H1 (cell line): ENCODE measurements around the gene ZBTB43.

Experiments
- BRCA1 ChIP-seq: IDR thresholded peaks from 2 replicates; pipeline ENCODE4 v1.6.1; 2012; ENCODE audit warnings: low read depth, low read length, improper control_type of control experiment
- JUND ChIP-seq: IDR thresholded peaks from 2 replicates; pipeline ENCODE4 v1.6.1; 2011; ENCODE audit warnings: mild to moderate bottlenecking, improper control_type of control experiment, low read length
- POLR2A ChIP-seq, 2 experiments: IDR thresholded peaks; 1 replicate in 1 of 2; 2 replicates in 1 of 2; pipeline ENCODE4 v1.6.1; 2011; ENCODE audit warnings: low read depth in 2 of 2, low read length in 2 of 2, mild to moderate bottlenecking in 2 of 2; ENCODE audit errors: control extremely low read depth in 1 of 2
- RFX5 ChIP-seq: IDR thresholded peaks from 2 replicates; pipeline ENCODE4 v1.6.1; 2011; ENCODE audit warnings: low read depth, low read length, improper control_type of control experiment, borderline replicate concordance
- SUZ12 ChIP-seq: fragments of 200-600 bp; sonication (generic); IDR thresholded peaks from 2 replicates; pipeline ENCODE4 v1.6.1; 2012; ENCODE audit warnings: mild to moderate bottlenecking, inconsistent platforms, low read length, moderate library complexity, mixed read lengths
- YY1 ChIP-seq: IDR thresholded peaks from 2 replicates; pipeline ENCODE4 v1.6.1; 2011; ENCODE audit warnings: low read depth, mild to moderate bottlenecking, low read length
- TF ChIP-seq, protein P1 (sequence below), 3 experiments: IDR thresholded peaks; 1 replicate in 2 of 3; 2 replicates in 1 of 3; pipeline versions ENCODE4 v1.5.1 to v1.6.1; 2011; ENCODE audit warnings: low read length in 3 of 3, mild to moderate bottlenecking in 3 of 3, inconsistent platforms in 2 of 3, low read depth in 1 of 3, moderate library complexity in 1 of 3; ENCODE audit not compliant: insufficient read depth in 1 of 3; ENCODE audit errors: control extremely low read depth in 1 of 3
- TF ChIP-seq, protein P2 (sequence below): IDR thresholded peaks from 2 replicates; pipeline ENCODE4 v1.6.1; 2012; ENCODE audit warnings: inconsistent platforms

DNA sequence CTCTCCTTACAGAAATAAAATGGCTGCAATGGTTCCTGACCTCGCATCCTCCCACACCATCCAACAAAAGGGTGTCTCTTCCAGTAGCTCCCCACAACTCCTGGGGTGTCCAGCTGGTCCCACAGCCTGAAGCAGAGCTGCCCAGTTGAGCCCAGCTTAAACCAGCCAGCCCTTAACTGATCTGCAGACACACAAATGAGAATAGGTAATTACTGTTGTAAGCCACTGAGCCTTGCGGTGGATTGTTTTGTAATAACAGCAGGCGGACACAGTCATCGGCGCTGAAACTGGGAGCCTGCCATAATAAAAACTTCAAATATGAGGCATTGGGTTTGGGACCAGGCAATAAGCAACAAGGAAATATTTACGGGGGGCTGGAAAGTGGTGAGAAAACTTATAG, 10.4 kb upstream of the ZBTB43 start:
- TF ChIP-seq YY1 = no peak
- no peak for TF ChIP-seq RFX5
- TF ChIP-seq SUZ12 = no peak
- TF ChIP-seq POLR2A (IDR thresholded peaks at IDR 0.05; ENCODE audit: control extremely low read depth in 1 of 2, low read depth in 2 of 2, low read length in 2 of 2) = no peak
- TF ChIP-seq, protein P1, sequence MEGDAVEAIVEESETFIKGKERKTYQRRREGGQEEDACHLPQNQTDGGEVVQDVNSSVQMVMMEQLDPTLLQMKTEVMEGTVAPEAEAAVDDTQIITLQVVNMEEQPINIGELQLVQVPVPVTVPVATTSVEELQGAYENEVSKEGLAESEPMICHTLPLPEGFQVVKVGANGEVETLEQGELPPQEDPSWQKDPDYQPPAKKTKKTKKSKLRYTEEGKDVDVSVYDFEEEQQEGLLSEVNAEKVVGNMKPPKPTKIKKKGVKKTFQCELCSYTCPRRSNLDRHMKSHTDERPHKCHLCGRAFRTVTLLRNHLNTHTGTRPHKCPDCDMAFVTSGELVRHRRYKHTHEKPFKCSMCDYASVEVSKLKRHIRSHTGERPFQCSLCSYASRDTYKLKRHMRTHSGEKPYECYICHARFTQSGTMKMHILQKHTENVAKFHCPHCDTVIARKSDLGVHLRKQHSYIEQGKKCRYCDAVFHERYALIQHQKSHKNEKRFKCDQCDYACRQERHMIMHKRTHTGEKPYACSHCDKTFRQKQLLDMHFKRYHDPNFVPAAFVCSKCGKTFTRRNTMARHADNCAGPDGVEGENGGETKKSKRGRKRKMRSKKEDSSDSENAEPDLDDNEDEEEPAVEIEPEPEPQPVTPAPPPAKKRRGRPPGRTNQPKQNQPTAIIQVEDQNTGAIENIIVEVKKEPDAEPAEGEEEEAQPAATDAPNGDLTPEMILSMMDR (IDR thresholded peaks at IDR 0.05; ENCODE audit: control extremely low read depth in 1 of 3, insufficient read depth in 1 of 3, low read depth in 1 of 3, low read length in 3 of 3) = no peak
- TF ChIP-seq BRCA1 = no peak
- TF ChIP-seq, protein P2, sequence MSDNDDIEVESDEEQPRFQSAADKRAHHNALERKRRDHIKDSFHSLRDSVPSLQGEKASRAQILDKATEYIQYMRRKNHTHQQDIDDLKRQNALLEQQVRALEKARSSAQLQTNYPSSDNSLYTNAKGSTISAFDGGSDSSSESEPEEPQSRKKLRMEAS = no peak
- no peak for TF ChIP-seq JUND
